GM20431 (cell line): ENCODE data around the gene FOXD4L4.
"Not testable (repeated sequence)": the region's sequence is repeated elsewhere in the genome, so short reads cannot be mapped to it uniquely, and the experiment has no call there.

Source experiments
- in situ Hi-C: fragments of 300-500 bp; cut with MseI, MboI; formaldehyde crosslinking; loops from one replicate; pipeline ENCODE4 v1.15.0; 2020; ENCODE audit warnings: low sequenced_read_pairs; ENCODE audit not compliant: unreplicated experiment

FOXD4L4 gene

GRCh38 chr9:65737096-65737564 lies at the start of gene FOXD4L4:
TSS of gene FOXD4L4 (plus strand) at chr9:65737146. CDS start at chr9:65737146, 0 bp downstream.
- in situ Hi-C loops: not testable (repeated sequence)

- in situ Hi-C loops: not testable (repeated sequence)
Measured at GRCh38 chr9:65703550-65703949, 33.4 kb upstream of the FOXD4L4 start.

GRCh38 chr9:65714445-65714844 lies 22.5 kb upstream of the FOXD4L4 start:
- in situ Hi-C loops: not testable (repeated sequence)

- in situ Hi-C loops: not testable (repeated sequence)
Measured at GRCh38 chr9:65738133-65738532, 1.2 kb downstream of the FOXD4L4 start.
